HepG2 (cell line): ENCODE measurements around the gene IL3RA. TPM values are rescaled to one million over a fixed set of nuclear protein-coding genes. Genes with fewer than 3 reads are reported as not detected.

Experiments
- ISX ChIP-seq: sonication (generic); formaldehyde crosslinking; conservative IDR thresholded peaks from 2 replicates; pipeline ENCODE4 v1.5.0; 2020; ENCODE audit warnings: missing genetic modification reagents
- NFKB2 ChIP-seq: sonication (generic); formaldehyde crosslinking; IDR thresholded peaks from 2 replicates; pipeline ENCODE4 v1.4.0; 2020; ENCODE audit warnings: missing genetic modification reagents, borderline replicate concordance
- REST ChIP-seq, 2 experiments: IDR thresholded peaks; 2 replicates each; pipeline ENCODE4 v1.6.1; 2011 to 2012; ENCODE audit warnings: low read length in 2 of 2, borderline replicate concordance in 1 of 2, low read depth in 1 of 2, mild to moderate bottlenecking in 1 of 2, moderate library complexity in 1 of 2
- TEAD2 ChIP-seq: sonication (generic); formaldehyde crosslinking; IDR thresholded peaks from 2 replicates; pipeline ENCODE4 v1.9.0; 2021; ENCODE audit warnings: missing genetic modification reagents
- TOPORS ChIP-seq: sonication (generic); formaldehyde crosslinking; IDR thresholded peaks from 2 replicates; pipeline ENCODE4 v1.8.0; 2023; ENCODE audit warnings: mild to moderate bottlenecking, missing genetic modification reagents
- ZNF124 ChIP-seq: sonication (generic); formaldehyde crosslinking; IDR thresholded peaks from 2 replicates; pipeline ENCODE4 v1.4.0; 2020; ENCODE audit warnings: missing genetic modification reagents
- ZNF275 ChIP-seq: sonication (generic); formaldehyde crosslinking; IDR thresholded peaks from 2 replicates; pipeline ENCODE4 v1.8.0; 2022; ENCODE audit warnings: missing genetic modification reagents, mild to moderate bottlenecking, inconsistent platforms, borderline replicate concordance
- ZNF451 ChIP-seq: sonication (generic); formaldehyde crosslinking; IDR thresholded peaks from 2 replicates; pipeline ENCODE4 v1.5.0; 2020; ENCODE audit warnings: mild to moderate bottlenecking, missing genetic modification reagents
- ZNF7 ChIP-seq: IDR thresholded peaks from 2 replicates; pipeline ENCODE4 v1.6.1; 2016; ENCODE audit warnings: missing biosample characterization, missing genetic modification reagents
- polyA plus RNA-seq, 8 experiments: library from polyadenylated mRNA; depleted of rRNA in 3 of 8; stranded (reverse) in 7 of 8; unstranded in 1 of 8; fragments of >200 nt; fragmentation: Illumina TruSeq in 4 of 8; extraction: Trizol in 4 of 8; gene quantifications; 2 replicates each; pipeline versions ENCODE4 v1.2.1 to v1.2.3, GENCODE V29; 2011 to 2016; ENCODE audit warnings: low read depth in 4 of 8, missing spikeins in 1 of 8, mixed read lengths in 1 of 8; ENCODE audit not compliant: insufficient read depth in 1 of 8
- total RNA-seq, 5 experiments: library from RNA; depleted of rRNA; stranded (reverse); fragments of >200 nt; fragmentation: Illumina TruSeq; extraction: Trizol; gene quantifications; 2 replicates each; pipeline ENCODE4 v1.2.3, GENCODE V29; 2016; ENCODE audit warnings: low read depth in 1 of 5

The IL3RA gene
- total and polyA plus RNA-seq, 2 of the 13 experiments (the other 11 are each of a cell fraction or from before 2014, with no cell fraction given), result not detected

- TF ChIP-seq REST (IDR thresholded peaks at IDR 0.05; ENCODE audit: borderline replicate concordance in 1 of 2, low read depth in 1 of 2, low read length in 2 of 2) (peak in 1 of 2 experiments; percentile 32; a peak in 1 of 4 replicates), ZNF275 (CRISPR knock-in tag) (no peak), ISX (no peak), ZNF451 (CRISPR knock-in tag) (peak; percentile 25; the same call in 1 of the 2 replicates), TOPORS (CRISPR knock-in tag) (no peak), TEAD2 (CRISPR knock-in tag) (no peak), ZNF7 (CRISPR knock-in tag) (no peak), ZNF124 (no peak), NFKB2 (CRISPR knock-in tag) (0 out of 2 replicates have a peak, but pooled peaks have one; percentile 31)
- TF ChIP-seq, all 625 proteins: peak for 136
Observed at GRCh38 chrX:1392376-1393068, 55.9 kb downstream of the IL3RA start (continued).
